GM21786 (cell line): ENCODE results near the gene SLC45A1.

ENCODE experiments used
- ATAC-seq: cut with Tn5 transposase; IDR thresholded peaks from one replicate; pipeline ENCODE4 v1.9.1; 2021; ENCODE audit not compliant: unreplicated experiment

The SLC45A1 gene

DNA sequence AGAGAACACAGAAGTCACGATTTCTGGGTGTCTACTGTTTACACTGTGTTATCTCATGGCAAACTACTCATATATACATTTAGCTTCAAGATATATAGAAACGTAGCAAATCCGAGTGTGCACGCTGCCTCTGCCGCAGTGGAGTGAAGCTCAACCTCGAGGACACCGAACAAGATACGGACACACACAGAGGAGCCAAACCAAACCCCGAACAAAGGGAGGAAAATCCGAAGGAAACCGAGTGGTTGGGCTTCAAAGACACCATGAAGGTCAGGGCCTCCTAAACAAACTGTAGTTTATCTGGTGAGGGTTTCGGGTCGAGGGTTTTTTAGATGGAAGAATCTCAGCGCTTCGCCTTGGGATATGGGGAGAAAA, 34.5 kb downstream of the SLC45A1 start:
- no peak for ATAC-seq

DNA sequence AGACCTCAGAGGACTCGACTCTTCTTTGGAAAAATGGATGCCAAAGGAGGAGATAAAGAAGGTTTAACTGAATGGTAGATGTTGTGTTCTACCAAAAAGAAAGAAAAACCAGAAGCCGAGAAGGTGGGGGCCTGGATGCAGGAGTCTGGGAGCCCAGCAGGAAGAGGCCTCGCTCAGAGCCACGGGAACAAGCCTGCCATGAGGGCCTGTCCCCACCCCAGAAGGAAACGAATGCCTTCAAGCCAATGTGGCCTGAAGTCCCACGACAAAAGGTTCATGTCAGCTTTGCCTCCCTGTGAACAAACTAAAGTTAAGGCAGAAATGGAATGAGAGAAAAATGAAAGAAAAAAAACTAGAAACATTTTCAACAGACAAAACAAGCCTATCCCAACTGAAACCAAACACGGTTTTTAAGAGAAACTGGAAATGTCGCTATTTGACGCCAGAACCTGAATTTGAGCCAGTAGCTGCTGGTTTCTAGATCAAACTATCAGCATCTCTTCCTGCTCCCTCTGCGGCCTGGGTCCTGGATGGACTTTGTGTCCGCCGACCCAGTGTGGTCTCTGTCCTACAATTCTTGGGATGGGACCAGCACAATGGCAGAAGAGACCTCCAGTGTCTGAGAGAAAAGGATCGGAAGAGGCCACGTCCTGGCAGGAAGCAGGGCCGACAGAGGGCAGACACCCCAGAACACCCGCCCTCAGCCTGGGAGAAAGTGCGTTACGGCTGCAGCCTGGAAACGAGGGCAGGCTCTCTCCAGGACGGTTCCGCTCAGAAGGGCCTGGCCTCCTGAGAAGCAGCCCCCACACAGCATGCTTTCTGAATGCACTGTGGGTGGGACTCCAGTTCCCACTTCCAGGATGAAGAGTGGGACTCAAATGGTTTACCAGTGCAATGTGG, 35.2 kb downstream of the SLC45A1 start:
- no peak for ATAC-seq

DNA sequence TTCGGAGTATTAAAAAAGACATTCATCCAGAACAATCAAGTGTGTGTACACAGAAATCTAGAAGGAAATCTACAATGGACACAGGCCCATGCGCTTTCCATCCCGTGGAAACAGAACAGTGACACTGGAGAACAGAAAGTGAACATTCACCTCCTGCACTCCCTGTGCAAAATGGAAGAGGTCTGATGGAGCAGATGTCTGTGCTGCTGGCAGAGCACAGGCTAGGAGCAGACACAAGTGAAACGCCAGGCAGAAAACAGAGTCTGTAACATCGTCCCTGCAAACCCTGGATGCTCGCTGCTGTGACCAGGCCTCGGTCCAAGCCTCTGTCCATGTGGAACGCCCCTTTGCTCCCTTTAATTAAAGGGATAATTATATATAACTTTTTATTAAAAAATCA, 36.1 kb downstream of the SLC45A1 start:
- ATAC-seq = no peak

DNA sequence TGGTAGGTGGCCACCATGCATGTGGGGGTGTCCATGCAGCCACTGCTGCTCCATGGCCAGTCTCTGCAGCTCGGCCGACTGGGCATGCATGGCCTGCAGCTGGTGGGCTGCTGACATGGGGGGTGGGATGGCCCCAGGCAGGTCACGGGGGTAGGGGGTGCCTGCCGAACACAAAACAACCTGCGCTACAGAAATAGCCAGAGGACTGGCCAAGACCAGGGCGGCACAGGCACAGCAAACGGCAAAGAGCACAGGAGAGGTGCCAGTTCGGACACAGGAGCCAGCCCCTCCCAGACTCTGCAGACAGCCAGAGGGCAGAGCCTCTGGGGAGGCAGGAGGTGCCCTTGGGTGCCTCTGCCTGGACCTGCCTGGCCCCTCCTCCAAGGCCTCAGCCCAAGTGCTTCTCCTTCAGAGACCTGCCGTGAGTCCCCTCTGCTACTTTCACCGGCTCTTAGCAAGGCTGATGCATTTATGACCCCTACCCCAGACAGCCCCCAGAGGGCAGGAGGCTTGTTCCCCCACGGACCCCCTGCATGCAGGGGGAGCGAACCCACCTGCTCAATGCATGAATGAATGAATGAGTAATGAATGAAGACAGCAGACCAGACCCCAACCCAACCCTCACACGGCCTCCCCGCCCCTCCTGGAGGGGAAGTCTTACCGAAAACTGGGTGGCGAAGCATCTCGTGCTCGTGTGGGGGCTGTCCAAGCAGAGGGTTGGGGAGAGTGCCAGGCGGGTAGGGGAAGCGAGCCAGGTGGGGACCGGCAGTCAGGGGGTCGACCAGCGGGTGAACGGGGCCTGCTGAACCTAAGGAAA, 37.7 kb downstream of the SLC45A1 start:
- no peak for ATAC-seq

DNA sequence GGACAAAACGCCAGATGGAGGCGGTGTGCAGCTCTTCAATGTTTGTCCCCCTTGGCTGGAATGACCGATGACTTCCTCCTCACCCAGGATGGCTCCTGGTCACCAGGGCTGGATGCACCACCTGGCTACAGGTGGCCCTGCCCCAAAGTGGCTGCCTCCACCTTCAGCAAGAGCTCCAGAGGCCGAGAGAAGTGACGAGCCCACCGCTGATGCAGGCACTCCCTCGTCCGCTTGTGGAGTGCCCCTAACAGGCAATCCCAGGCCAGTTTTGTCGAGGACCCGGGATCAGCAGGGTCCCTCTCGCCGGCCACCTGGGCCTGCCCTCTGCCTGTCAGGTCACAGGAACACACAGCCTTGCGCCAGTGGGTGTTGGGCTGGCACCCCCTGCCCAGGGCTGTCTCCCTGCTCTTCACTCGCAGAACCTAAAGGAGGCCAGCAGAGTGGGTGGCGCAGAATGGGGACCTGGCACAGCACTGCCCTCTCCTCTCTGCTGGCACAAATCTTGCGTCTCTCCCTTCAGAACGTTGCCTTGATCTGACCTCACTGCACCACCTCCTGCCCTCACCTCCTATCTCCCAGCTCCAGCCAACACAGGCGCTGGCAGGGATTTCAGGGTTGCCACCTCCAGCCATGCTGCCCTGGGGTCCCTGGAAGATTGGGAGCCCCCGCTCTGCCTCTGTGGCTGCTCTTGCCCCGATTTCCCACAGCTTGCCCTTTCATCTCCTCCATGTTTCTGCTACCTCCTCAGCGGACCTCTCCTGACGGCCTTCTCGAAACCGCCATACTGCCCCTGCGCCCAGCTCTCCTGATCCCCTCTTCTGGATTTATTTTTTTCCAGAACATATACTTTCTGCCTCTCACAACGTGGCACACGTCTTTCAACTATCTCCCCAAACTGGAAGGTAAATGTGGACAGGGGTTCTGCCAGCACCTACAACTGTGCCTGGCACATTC, 38.6 kb downstream of the SLC45A1 start:
- no peak for ATAC-seq

DNA sequence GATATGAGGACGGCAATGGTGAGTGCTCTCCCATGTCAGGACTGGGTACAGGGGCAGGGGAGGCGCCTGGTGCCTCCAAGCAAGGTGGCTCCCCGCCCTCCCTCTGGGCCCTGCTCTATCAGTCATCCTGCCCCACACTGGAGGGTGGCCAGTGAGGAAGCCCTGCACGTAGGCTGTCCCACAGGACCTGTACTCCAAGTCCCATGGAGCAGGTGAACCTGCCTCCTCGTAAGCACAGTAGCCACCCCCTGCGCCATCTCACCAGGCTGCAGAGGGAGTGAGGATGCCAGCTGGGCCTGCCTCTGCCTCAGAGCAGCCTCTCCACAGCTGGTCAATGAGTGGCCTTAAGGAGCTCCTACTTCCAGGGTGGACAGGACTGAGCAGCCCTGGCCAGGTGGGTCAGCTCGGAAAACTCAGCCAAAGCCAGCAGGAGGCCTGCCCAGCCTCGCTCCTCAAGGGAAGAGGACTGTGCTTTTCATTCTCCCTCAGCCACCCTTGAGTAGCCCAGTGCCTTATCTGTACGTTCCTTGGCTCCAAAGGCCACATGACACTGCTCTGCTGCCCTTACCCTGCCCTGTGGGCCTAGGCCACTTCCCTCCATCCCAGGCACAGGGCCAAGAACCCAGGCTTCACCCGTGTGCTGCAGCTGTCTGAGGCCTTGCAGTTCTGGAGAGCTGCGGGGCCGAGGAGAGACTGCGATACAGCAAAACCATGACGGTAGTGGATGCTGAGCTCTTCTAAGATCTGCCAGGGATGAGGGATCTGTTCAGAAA, 39.6 kb downstream of the SLC45A1 start:
- ATAC-seq = no peak

DNA sequence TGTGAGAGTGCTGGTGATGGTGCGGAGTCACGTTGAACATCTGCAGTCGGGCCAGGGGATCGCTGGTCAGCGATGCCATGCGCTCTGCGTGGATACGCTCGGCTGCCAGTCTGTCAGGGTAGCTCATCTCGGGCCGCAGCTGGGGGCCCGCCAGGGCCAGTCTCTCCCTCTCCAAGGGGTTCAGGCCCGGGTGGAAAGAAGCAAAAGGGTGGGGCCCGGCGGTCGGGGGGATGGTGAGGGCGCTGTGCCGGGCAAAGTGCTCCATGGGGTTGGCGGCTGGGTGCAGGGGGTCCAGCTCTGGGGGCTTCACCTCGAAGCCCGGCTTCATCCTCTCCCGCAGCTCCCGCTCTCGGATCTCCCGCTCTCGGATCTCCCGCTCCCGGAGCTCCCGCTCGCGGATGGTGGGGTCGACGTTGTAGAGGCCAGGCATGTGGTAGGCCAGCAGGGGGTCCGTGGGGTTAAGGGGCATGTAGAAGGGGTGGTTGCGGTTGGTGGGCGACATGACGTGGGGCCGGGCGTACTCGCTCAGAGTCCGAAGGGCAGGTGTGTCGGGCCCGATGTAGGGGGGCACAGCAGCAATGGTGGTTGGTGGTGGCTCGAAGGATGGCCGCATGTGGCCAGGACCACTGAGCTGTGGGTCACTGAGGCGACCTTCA, 40.5 kb downstream of the SLC45A1 start:
- ATAC-seq = no peak

DNA sequence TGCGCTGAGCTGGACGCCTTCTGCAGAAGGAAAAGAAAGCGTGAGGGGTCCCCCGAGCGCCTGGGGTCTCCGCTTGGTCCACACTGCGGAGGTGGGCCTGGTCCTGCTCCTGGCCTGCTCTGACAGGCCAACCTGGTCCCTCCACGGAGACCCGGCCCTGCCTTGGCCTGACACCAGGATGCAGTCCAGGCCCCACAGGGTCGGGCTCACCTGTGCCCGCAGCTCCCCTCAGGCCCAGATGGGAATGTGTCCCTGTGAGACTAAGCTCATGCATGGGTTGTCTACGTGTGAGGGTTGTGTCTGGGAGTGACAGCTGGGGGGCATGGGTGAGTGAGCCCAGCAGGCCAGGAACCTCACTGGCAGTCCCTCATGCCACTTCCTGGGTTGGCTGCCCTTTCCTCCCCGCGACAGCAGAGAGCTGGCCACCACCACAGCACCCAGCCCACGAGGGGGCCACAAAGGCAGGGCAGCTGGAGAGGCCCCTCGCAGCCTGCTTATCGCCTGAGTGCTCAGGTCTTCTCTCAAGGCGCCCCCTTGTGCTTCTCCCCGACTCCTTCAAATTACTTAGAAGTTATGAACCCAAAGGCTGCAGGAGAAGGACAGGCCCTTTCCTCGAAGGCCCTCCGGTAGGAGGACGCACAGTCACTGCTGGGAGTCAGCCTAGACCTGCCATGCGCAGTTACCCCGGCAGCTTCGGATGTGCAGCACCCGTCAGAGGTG, 41.1 kb downstream of the SLC45A1 start:
- ATAC-seq = no peak

DNA sequence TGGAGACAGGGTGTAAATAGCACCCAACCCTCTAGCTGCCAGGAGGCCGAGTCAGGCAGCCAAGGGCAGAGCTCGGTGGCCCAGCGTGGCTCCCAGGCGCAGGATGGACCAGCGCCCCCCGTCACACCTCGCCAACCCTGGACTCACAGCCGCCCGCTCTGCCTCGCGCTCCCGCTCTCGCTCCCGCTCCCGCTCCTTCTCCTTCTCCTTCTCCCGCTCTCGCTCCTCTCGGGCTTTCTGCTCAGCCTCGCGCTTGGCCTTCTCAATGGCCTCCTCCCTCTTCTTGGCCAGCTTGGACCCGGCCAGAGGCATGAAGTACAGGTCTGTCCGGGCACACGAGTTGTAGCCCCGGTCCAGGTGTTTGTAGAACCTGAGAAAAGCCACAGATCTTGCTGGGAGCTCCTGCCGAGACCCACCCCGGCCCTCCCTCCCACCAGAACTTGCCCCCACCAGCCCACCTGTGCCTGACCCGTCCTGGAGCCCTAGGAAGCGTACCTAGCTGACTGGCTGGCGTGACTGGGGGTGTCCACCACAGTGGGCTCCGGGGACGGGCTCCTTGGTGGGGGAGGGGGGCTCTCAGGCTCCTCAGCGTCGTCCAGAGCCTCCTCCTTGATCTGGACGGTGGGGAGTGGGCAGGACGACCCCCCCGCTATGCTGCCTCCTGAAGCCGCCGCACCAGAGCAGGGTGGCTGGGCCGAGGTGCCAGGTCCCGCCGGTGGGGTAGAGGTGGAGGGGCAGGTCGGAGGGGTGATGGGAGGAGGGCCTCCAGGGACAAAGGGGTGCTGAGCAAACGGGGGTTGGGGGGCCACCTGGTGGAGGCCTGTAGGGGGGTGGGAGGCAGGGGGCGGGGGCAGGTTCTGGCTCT, 41.9 kb downstream of the SLC45A1 start:
- no peak for ATAC-seq

DNA sequence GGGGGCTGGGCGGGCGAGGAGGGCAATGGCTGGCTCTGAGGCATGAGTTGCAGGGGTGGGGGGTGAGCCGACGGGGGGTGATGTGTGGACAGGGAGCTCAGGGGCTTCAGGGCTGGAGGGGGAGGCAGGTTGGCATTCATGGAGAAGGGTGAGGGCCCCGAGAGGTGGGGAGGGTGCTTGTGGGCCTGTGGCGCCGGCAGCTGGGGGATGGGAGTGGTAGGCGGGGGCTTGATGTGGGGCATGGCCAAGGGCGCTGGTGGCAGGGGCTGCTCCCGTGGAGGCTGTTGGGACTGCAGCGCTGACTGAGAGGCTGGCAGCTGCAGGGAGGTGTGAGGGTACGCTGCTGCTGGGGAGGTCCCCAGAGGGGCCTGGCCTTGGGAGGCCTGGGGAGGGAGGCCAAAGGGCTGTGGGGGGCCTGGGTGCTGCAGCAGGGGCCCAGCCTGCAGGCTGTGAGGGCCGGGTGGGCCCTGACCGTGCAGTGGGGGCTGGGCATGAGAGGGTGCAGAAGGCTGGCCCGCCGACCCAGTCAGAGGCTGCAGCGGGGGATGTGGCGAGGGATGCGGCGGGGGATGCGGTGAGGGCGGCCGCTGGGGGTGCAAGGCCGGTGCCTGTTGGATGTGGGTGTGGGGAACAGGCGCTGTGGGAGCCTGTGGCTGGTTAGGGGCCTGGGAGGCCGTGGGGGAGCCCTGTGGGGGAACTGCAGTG, 42.7 kb downstream of the SLC45A1 start:
- no peak for ATAC-seq

DNA sequence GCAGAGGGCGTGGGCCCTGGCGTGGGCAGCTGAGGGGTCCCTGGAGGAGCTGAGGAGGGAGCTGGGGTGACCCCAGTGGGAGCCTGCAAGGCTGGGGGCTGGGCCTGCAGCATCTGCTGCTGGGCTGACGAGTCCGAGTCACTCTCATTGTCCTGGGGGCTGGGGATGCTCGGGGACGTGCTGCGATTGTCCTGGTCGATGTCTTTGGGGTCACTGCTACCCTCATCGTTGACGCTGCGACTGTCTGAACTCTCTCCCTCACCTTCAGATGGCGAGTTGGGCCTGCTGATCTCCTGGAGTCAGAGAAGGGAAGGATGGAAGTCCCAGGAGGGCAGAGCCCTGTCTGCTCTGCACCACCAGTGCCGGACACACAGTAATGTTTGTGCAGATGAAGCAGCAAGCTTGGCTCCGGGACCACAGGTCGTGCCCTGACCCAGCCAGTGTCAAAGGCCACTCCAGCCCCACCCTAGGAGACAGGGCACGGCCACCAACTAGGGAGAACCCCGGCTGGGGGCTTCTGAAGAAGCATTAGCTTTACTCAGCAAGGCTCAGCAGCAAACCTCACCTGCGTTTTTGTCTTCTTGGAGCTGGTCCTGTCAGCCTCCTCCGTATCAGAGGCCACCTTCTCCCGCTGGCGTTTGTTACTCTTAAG, 43.4 kb downstream of the SLC45A1 start:
- no peak for ATAC-seq

DNA sequence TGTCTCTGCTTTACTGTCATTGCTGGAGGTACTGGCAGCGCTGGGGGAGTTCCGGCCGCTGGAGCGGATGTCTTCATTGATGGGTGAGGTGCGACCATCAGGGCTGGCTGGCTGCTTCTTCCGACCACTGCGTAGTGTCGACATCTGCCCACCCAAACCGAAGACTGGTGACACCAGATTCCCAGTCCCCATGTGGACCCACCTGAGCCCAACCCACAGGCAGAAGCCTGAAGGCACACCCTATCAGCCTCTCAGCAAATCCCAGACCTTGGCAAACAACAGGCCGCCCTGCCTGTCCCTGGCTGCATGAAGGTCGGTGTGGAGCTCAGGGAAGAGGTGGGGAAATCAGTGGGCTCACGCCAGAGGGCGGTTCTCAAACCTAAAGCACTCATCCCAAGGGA, 44.8 kb downstream of the SLC45A1 start:
- no peak for ATAC-seq

DNA sequence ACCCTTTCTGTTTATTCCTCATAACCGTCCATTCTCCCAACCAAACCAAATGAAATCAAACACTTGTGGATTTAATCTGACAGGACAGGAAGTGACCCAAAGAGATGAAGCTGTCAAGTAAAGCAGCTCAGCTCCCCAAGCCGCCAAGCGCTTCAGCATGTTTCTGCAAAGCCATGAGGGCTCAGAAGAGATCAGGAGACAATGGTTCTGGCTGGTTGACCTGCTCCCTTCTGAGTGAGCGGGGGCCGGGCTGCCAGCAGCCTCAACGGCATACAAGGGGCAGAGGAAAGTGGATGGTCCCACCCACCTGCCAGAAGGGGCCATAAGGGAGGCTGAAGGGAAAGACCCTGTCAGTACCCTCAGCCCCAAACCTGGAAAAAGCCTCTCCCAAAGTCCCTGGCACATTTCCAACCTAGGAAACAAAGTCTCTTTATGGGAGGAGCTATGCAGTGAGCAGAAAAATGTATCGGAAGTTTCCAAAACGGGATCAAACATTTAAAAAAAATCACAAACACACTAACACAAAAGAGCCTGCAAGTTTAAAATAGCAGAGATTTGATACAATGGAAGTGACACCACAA, 45.4 kb downstream of the SLC45A1 start:
- ATAC-seq = no peak

DNA sequence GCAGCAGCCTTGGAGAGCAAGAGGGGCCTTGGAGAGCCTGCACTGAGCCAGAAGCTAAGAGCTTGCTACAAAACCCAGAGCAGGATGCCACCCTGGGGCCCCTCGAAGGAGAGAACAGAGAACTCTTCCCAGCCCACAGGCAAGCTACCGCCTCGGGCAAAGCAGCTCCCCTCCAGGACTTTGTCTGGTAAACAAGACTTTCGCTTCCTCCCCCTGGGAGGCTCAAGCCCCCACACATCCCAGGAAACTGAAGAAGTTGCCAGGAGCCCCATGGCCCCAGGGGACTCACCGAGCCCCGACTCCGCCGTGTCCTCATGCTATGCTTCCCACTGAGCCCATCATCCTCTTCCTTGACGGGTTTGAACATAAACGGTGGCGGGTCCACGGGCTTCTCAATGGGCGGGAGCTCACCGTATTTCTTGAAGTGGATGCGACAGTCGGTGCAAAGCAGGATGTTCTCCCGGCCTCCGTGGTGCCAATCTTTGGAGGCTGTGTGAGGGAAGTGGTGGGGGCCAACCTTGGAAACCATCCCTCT, 45.9 kb downstream of the SLC45A1 start:
- ATAC-seq = no peak

DNA sequence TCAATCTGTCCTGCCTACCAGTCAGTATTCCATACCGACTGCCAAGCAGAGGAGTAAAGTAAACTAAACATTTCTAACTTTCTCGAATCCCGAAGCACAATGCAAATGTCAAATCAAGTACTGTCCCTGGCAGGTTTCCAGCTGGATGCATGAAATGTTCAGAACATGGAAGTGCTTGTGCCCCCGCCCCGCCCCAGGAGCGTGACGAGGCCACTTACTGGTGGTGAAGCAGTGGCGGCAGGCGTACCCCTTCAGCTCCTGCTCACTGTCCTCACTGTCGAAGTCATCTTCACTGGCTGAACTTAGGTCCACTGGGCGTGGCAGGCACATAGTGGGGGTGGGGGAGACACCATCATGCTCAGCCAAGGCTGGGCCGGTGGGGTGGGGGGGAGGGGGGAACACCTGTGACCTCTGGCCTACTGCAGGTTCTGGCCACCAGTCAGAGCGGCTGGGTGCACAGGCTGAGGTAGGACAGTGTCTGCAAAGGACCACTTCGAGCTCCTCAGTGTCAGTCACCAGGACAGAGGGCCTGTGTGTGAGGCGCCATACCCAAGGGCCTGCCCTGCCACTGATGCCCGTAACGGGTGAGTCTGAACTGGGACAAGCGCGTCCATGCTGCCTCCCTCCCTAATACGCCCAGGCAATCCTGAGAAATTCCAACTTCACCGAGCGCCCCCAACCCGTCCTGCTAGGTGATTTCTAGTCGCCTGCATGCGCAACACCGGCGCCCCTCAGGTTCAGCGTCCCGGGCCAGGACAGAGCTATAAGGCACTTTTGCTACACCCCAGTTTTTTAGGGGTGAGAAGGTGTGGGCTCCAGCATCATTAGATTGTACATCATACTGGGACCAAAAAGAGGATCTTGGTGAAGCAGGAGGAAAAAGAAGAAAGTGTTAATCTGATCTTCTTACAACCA, 46.9 kb downstream of the SLC45A1 start:
- ATAC-seq = no peak
